ENCODE data around the gene BRIX1. TPM values are rescaled to one million over a fixed set of nuclear protein-coding genes. Genes with fewer than 3 reads are reported as not detected.

BRIX1 gene
- total RNA-seq, 1 donor from 2014 or later = 43.2 TPM

- Mint-ChIP-seq H3K4me1 (peaks cover 4% of the 10 kb centered on the region), H3K36me3 (ENCODE audit: low read depth) (peaks cover 3% of the 10 kb centered on the region), H3K9me3 (no peaks in the 10 kb centered on the region), H3K4me3 (no peak overlapping the region), H3K27me3 (ENCODE audit: low read depth) (no peaks in the 10 kb centered on the region), H3K27ac (ENCODE audit: unreplicated experiment) (no peak overlapping the region)
- TF ChIP-seq CTCF (conservative IDR thresholded peaks at IDR 0.05) = peak; percentile 94
- DNase-seq (ENCODE audit: low read depth, low spot score) = peak; percentile 73
Measured at GRCh38 chr5:34898258-34898895, 17.1 kb upstream of the BRIX1 start.

DNA sequence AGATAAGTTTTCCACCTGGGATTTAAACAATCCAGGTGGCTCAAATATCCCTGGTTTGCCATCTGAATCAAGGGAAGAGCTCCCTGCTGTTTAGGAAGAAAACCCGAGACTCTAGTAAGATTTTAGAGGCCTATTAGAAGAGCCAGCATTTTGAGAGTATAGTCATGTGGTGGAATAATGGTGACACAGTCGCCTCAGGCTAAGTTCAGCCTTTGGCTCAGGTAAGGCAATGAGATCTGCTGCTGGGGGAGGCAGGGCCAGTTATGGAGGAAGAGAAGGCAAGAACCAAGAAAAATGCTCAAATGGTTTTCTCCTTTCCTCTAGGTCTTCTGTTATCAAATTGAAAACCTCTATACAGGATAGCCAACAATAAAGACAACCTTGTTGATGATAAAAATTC is 16.4 kb upstream of the BRIX1 start:
- no peak for TF ChIP-seq CTCF (conservative IDR thresholded peaks at IDR 0.05)
- Mint-ChIP-seq H3K27ac (ENCODE audit: unreplicated experiment) (no peak overlapping the region), H3K27me3 (ENCODE audit: low read depth) (no peaks in the 10 kb centered on the region), H3K4me3 (no peak overlapping the region), H3K4me1 (peaks cover 4% of the 10 kb centered on the region), H3K36me3 (ENCODE audit: low read depth) (peaks cover 3% of the 10 kb centered on the region), H3K9me3 (no peaks in the 10 kb centered on the region)
- no peak for DNase-seq (ENCODE audit: low read depth, low spot score)

DNA sequence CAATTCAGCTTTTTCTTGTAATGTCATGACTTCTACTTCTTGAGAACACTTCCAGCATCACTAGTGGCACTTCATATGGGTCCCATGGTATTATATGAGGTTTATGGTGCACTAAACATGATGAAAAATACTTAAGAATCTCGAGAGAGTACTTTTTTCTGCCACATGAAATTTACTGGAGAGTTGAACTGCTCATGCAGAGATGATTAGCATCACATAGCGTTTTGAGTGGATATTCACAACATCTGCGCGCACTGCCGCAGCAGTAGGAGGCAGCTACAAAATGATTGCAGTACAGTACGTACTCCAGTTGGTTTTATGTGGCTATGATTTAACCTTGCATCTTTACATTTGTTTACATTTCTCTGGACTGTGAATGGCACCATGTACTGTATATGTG is 14.9 kb upstream of the BRIX1 start:
- H3K9me3 Mint-ChIP-seq = no peaks in the 10 kb centered on the region
- H3K4me3 Mint-ChIP-seq = no peak overlapping the region
- peaks cover 4% of the 10 kb centered on the region for H3K4me1 Mint-ChIP-seq
- H3K36me3 Mint-ChIP-seq (ENCODE audit: low read depth) = peaks cover 3% of the 10 kb centered on the region
- H3K27me3 Mint-ChIP-seq (ENCODE audit: low read depth) = no peaks in the 10 kb centered on the region
- H3K27ac Mint-ChIP-seq (ENCODE audit: unreplicated experiment) = no peak overlapping the region
- DNase-seq (ENCODE audit: low read depth, low spot score) = no peak
- TF ChIP-seq CTCF (conservative IDR thresholded peaks at IDR 0.05) = no peak

GRCh38 chr5:34903260-34903659 is 12.3 kb upstream of the BRIX1 start:
- DNase-seq (ENCODE audit: low read depth, low spot score) = no peak
- peaks cover 3% of the 10 kb centered on the region for H3K36me3 Mint-ChIP-seq (ENCODE audit: low read depth)
- H3K27me3 Mint-ChIP-seq (ENCODE audit: low read depth) = no peaks in the 10 kb centered on the region
- H3K4me3 Mint-ChIP-seq = no peak overlapping the region
- no peak for TF ChIP-seq CTCF (conservative IDR thresholded peaks at IDR 0.05)
- H3K9me3 Mint-ChIP-seq = no peaks in the 10 kb centered on the region
- H3K27ac Mint-ChIP-seq (ENCODE audit: unreplicated experiment) = no peak overlapping the region
- peaks cover under 1% of the 10 kb centered on the region for H3K4me1 Mint-ChIP-seq

- peak; percentile 62 for TF ChIP-seq CTCF (conservative IDR thresholded peaks at IDR 0.05)
- Mint-ChIP-seq H3K27me3 (ENCODE audit: low read depth) (no peaks in the 10 kb centered on the region), H3K27ac (ENCODE audit: unreplicated experiment) (no peak overlapping the region)
Measured at GRCh38 chr5:34905564-34905963, 9.9 kb upstream of the BRIX1 start.

More at GRCh38 chr5:34905564-34905963, 9.9 kb upstream of the BRIX1 start:
- Mint-ChIP-seq H3K36me3 (ENCODE audit: low read depth) (peaks cover 6% of the 10 kb centered on the region), H3K4me3 (no peak overlapping the region), H3K9me3 (no peaks in the 10 kb centered on the region), H3K4me1 (no peaks in the 10 kb centered on the region)
- no peak for DNase-seq (ENCODE audit: low read depth, low spot score)
